Loucy (cell line): ENCODE results near the gene CELF4.

ENCODE experiments used
- H2AFZ ChIP-seq: fragments of 200-600 bp; sonication (generic); 2 replicates; pipeline ENCODE4 v1.6.0; 2016; ENCODE audit warnings: antibody characterized with exemption, mild to moderate bottlenecking, low read length, moderate library complexity
- H3F3A ChIP-seq: fragments of 200-600 bp; 2 replicates; pipeline ENCODE4 v1.6.0; 2016; ENCODE audit warnings: antibody characterized with exemption, low read depth, mild to moderate bottlenecking
- H3K27me3 ChIP-seq: fragments of 200-600 bp; sonication (generic); 2 replicates; pipeline ENCODE4 v1.6.1; 2014; ENCODE audit warnings: low read length, mild to moderate bottlenecking; ENCODE audit not compliant: insufficient read depth, poor library complexity, severe bottlenecking
- H3K36me3 ChIP-seq: fragments of 200-600 bp; sonication (generic); 2 replicates; pipeline ENCODE4 v1.6.1; 2016; ENCODE audit warnings: low read length; ENCODE audit not compliant: insufficient read depth
- H3K4me1 ChIP-seq: fragments of 200-600 bp; sonication (generic); 2 replicates; pipeline ENCODE4 v1.5.1; 2014; ENCODE audit warnings: low read length, mild to moderate bottlenecking; ENCODE audit not compliant: insufficient read depth, poor library complexity, severe bottlenecking
- H3K4me2 ChIP-seq: fragments of 200-600 bp; sonication (generic); 2 replicates; pipeline ENCODE4 v1.6.0; 2014; ENCODE audit warnings: antibody characterized with exemption, low read length, low read depth, mild to moderate bottlenecking; ENCODE audit not compliant: poor library complexity, severe bottlenecking
- H3K4me3 ChIP-seq: fragments of 200-600 bp; sonication (generic); 2 replicates; pipeline ENCODE4 v1.5.1; 2014; ENCODE audit warnings: low read length, mild to moderate bottlenecking, mixed read lengths; ENCODE audit not compliant: poor library complexity, severe bottlenecking
- H3K79me2 ChIP-seq: fragments of 200-600 bp; sonication (generic); 2 replicates; pipeline ENCODE4 v1.6.1; 2014; ENCODE audit warnings: low read length; ENCODE audit not compliant: insufficient read depth
- H3K9ac ChIP-seq: fragments of 200-600 bp; sonication (generic); 2 replicates; pipeline ENCODE4 v1.6.0; 2014; ENCODE audit warnings: mild to moderate bottlenecking, low read depth, low read length, moderate library complexity; ENCODE audit not compliant: poor library complexity, severe bottlenecking
- H3K9me2 ChIP-seq: fragments of 200-600 bp; sonication (generic); replicated peaks from 2 replicates; pipeline ENCODE4 v1.6.1; 2016; ENCODE audit warnings: low read depth, low read length, mixed read lengths
- H3K9me3 ChIP-seq: fragments of 200-600 bp; sonication (generic); 2 replicates; pipeline ENCODE4 v1.6.1; 2014; ENCODE audit warnings: mild to moderate bottlenecking, antibody characterized with exemption, low read length, low read depth; ENCODE audit not compliant: insufficient read depth
- H4K20me1 ChIP-seq: fragments of 200-600 bp; sonication (generic); 2 replicates; pipeline ENCODE4 v1.6.0; 2014; ENCODE audit warnings: antibody characterized with exemption, low read length, mild to moderate bottlenecking; ENCODE audit not compliant: insufficient read depth, poor library complexity, severe bottlenecking
- EZH2phosphoT487 ChIP-seq: fragments of 200-600 bp; IDR thresholded peaks from 2 replicates; pipeline ENCODE4 v1.6.1; 2018; ENCODE audit warnings: antibody characterized with exemption, mild to moderate bottlenecking, moderate library complexity, borderline replicate concordance
- TF ChIP-seq, protein P1 (sequence below): fragments of 200-600 bp; sonication (generic); conservative IDR thresholded peaks from 2 replicates; pipeline ENCODE4 v1.5.1; 2014; ENCODE audit warnings: mild to moderate bottlenecking, antibody characterized with exemption, low read length

CELF4 gene

GRCh38 chr18:37544217-37544616 is 21.4 kb downstream of the CELF4 start:
- Histone ChIP-seq H3K27me3 (no peaks in the 10 kb centered on the region), H3K4me2 (no peak overlapping the region), H3K79me2 (no peaks in the 10 kb centered on the region), H3K9me3 (no peaks in the 10 kb centered on the region), H3F3A (no peaks in the 10 kb centered on the region), H3K9ac (no peak overlapping the region), H2AFZ (no peak overlapping the region), H3K4me1 (no peaks in the 10 kb centered on the region), H3K4me3 (no peak overlapping the region), H4K20me1 (no peaks in the 10 kb centered on the region), H3K36me3 (no peaks in the 10 kb centered on the region), H3K9me2 (no peaks in the 10 kb centered on the region)
- TF ChIP-seq, protein P1, sequence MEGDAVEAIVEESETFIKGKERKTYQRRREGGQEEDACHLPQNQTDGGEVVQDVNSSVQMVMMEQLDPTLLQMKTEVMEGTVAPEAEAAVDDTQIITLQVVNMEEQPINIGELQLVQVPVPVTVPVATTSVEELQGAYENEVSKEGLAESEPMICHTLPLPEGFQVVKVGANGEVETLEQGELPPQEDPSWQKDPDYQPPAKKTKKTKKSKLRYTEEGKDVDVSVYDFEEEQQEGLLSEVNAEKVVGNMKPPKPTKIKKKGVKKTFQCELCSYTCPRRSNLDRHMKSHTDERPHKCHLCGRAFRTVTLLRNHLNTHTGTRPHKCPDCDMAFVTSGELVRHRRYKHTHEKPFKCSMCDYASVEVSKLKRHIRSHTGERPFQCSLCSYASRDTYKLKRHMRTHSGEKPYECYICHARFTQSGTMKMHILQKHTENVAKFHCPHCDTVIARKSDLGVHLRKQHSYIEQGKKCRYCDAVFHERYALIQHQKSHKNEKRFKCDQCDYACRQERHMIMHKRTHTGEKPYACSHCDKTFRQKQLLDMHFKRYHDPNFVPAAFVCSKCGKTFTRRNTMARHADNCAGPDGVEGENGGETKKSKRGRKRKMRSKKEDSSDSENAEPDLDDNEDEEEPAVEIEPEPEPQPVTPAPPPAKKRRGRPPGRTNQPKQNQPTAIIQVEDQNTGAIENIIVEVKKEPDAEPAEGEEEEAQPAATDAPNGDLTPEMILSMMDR: no peak
- TF ChIP-seq EZH2phosphoT487: no peak

DNA sequence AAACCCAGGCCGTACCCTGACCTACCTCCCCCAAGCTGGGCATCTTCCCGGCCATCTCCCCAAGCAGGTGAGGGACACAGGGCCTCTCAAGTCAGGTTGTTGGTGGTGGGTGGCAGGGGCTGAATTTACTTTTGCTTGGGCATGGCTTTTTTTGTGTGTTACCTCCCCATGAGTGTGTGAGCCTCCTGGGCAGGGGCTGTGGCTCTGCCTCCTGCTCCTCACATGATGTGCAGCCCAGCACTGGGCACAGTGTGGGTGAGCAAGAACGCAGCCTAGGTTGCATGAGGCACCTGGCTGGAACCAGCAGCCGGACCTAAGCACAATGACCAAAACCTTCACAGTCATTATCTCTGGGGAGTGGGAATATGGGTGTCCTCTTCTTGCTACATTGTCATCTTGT is 22.3 kb downstream of the CELF4 start:
- H3K79me2 ChIP-seq: no peaks in the 10 kb centered on the region
- H3F3A ChIP-seq: no peaks in the 10 kb centered on the region
- no peak overlapping the region for H3K4me3 ChIP-seq
- H3K9ac ChIP-seq: no peak overlapping the region
- no peaks in the 10 kb centered on the region for H3K27me3 ChIP-seq
- no peak overlapping the region for H3K4me2 ChIP-seq
- no peak for TF ChIP-seq EZH2phosphoT487
- TF ChIP-seq, protein P1: no peak
- H3K9me2 ChIP-seq: no peaks in the 10 kb centered on the region
- no peaks in the 10 kb centered on the region for H3K9me3 ChIP-seq
- H4K20me1 ChIP-seq: no peaks in the 10 kb centered on the region
- H3K4me1 ChIP-seq: no peaks in the 10 kb centered on the region
- H2AFZ ChIP-seq: no peak overlapping the region
- no peaks in the 10 kb centered on the region for H3K36me3 ChIP-seq

DNA sequence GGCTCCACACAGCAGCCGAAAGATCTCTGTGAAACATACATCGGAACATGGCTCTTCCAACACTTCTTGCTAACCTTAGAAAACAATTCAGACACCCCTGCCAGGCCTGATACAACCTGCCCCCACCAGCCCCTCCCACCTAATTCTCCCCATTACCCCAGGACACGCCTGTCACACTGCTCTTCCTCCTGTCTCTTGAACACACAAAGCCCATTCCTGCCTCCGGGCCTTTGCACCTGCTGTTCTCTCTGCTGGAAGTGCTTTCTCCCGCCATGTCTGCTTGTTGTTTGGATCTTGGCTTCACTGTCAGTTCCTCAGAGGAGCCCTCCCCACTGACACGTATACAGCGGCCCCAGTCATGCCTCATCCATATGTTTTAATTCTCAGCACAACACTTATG is 24.1 kb downstream of the CELF4 start:
- no peak overlapping the region for H2AFZ ChIP-seq
- H3K9ac ChIP-seq: no peak overlapping the region
- H3K4me2 ChIP-seq: no peak overlapping the region
- H3K36me3 ChIP-seq: no peaks in the 10 kb centered on the region
- H3K27me3 ChIP-seq: no peaks in the 10 kb centered on the region
- H3K9me2 ChIP-seq: no peaks in the 10 kb centered on the region
- no peaks in the 10 kb centered on the region for H4K20me1 ChIP-seq
- no peaks in the 10 kb centered on the region for H3K9me3 ChIP-seq
- no peak overlapping the region for H3K4me3 ChIP-seq
- H3K4me1 ChIP-seq: no peaks in the 10 kb centered on the region
- no peak for TF ChIP-seq EZH2phosphoT487
- TF ChIP-seq, protein P1: no peak
- H3K79me2 ChIP-seq: no peaks in the 10 kb centered on the region
- no peaks in the 10 kb centered on the region for H3F3A ChIP-seq
